ENCODE measurements around the gene CIC. TPM values are rescaled to one million over a fixed set of nuclear protein-coding genes. Genes with fewer than 3 reads are reported as not detected.

Gene CIC
- total and polyA plus RNA-seq, 2 of the 13 experiments (the other 11 are each of a cell fraction or from before 2014, with no cell fraction given), result 5.9 to 8.0 TPM

DNA sequence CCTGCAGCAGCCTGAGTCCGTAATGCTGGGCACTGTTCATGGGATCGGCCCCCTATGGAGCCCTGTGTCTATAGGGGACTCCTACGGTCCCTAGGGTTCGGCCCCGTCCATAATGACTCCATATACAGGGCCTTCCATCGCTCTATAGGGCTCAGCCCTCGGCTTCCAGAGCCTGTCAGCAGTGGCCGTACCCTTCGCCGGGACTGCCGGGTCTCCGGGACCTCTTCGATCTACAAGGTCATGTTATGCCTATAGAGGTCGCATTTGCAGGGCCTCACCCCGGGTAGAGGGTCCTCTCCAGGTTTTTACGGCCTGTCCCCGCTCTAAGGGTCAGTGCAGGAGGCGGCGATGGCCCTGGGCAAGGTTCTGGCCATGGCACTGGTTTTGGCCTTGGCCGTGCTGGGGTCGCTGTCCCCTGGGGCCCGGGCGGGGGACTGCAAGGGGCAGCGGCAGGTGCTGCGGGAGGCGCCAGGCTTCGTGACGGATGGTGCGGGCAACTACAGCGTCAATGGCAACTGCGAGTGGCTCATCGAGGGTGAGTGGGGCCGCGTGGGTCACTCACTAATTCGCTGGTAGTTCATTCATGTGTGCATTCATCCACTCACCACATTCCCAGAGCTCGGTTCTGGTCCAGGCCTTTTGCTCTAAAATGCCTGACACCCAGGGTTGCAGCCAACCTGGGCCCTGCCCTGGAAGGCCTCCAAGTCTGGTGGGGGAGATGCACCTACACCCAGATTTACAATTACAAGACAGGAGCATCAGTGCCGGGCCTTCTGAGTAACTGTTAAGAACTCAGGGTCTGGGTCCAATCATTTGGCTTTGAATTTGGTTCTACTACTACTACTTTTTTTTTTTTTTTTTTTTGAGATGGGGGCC is 57.1 kb downstream of the CIC start (continued):
- TF ChIP-seq RFX5 (IDR thresholded peaks at IDR 0.05; ENCODE audit: low read depth, low read length) (no peak), CHD2 (IDR thresholded peaks at IDR 0.05; ENCODE audit: low read depth, low read length) (no peak), PATZ1 (CRISPR knock-in tag; IDR thresholded peaks at IDR 0.05) (peak; percentile 35; the same call in 1 of the 2 replicates), KDM5B (CRISPR knock-in tag; IDR thresholded peaks at IDR 0.05; ENCODE audit: borderline replicate concordance) (peak; percentile 53; the same call in 1 of the 2 replicates), MYNN (CRISPR knock-in tag; IDR thresholded peaks at IDR 0.05; ENCODE audit: low read depth) (no peak), USF2 (IDR thresholded peaks at IDR 0.05; ENCODE audit: low read depth, low read length) (no peak), USF2 (CRISPR knock-in tag; IDR thresholded peaks at IDR 0.05; ENCODE audit: borderline replicate concordance) (no peak), KLF13 (CRISPR knock-in tag; IDR thresholded peaks at IDR 0.05) (no peak), ZNF143 (CRISPR knock-in tag; IDR thresholded peaks at IDR 0.05) (no peak)
- TF ChIP-seq, protein P1, sequence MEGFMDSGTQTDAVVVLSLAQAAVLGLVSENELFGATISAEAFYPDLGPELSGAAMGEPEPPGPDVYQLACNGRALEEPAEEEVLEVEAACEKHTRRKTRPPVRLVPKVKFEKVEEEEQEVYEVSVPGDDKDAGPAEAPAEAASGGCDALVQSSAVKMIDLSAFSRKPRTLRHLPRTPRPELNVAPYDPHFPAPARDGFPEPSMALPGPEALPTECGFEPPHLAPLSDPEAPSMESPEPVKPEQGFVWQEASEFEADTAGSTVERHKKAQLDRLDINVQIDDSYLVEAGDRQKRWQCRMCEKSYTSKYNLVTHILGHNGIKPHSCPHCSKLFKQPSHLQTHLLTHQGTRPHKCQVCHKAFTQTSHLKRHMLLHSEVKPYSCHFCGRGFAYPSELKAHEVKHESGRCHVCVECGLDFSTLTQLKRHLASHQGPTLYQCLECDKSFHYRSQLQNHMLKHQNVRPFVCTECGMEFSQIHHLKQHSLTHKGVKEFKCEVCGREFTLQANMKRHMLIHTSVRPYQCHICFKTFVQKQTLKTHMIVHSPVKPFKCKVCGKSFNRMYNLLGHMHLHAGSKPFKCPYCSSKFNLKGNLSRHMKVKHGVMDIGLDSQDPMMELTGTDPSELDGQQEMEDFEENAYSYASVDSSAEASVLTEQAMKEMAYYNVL (CRISPR knock-in tag; IDR thresholded peaks at IDR 0.05; ENCODE audit: borderline replicate concordance), result 0 out of 2 replicates have a peak, but pooled peaks have one; percentile 18
- TF ChIP-seq, protein P2, sequence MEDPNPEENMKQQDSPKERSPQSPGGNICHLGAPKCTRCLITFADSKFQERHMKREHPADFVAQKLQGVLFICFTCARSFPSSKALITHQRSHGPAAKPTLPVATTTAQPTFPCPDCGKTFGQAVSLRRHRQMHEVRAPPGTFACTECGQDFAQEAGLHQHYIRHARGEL (CRISPR knock-in tag; IDR thresholded peaks at IDR 0.05), result peak; percentile 10; the same call in 1 of the 2 replicates
- TF ChIP-seq, protein P3, sequence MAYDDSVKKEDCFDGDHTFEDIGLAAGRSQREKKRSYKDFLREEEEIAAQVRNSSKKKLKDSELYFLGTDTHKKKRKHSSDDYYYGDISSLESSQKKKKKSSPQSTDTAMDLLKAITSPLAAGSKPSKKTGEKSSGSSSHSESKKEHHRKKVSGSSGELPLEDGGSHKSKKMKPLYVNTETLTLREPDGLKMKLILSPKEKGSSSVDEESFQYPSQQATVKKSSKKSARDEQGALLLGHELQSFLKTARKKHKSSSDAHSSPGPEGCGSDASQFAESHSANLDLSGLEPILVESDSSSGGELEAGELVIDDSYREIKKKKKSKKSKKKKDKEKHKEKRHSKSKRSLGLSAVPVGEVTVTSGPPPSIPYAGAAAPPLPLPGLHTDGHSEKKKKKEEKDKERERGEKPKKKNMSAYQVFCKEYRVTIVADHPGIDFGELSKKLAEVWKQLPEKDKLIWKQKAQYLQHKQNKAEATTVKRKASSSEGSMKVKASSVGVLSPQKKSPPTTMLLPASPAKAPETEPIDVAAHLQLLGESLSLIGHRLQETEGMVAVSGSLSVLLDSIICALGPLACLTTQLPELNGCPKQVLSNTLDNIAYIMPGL (CRISPR knock-in tag; IDR thresholded peaks at IDR 0.05; ENCODE audit: borderline replicate concordance in 1 of 2, low read depth in 1 of 2), result peak in 1 of 2 experiments; percentile 23; a peak in 1 of 4 replicates
- TF ChIP-seq, protein P4, sequence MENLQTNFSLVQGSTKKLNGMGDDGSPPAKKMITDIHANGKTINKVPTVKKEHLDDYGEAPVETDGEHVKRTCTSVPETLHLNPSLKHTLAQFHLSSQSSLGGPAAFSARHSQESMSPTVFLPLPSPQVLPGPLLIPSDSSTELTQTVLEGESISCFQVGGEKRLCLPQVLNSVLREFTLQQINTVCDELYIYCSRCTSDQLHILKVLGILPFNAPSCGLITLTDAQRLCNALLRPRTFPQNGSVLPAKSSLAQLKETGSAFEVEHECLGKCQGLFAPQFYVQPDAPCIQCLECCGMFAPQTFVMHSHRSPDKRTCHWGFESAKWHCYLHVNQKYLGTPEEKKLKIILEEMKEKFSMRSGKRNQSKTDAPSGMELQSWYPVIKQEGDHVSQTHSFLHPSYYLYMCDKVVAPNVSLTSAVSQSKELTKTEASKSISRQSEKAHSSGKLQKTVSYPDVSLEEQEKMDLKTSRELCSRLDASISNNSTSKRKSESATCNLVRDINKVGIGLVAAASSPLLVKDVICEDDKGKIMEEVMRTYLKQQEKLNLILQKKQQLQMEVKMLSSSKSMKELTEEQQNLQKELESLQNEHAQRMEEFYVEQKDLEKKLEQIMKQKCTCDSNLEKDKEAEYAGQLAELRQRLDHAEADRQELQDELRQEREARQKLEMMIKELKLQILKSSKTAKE (CRISPR knock-in tag; IDR thresholded peaks at IDR 0.05; ENCODE audit: borderline replicate concordance), result 0 out of 2 replicates have a peak, but pooled peaks have one; percentile 13
